Cerebellar cortex (tissue), 1 donor: ENCODE results near the gene CACNA1I.
A peak's percentile ranks its signal among the peaks of the same experiment; 100 is the strongest.

Source experiments
- DNase-seq: peaks from one replicate; pipeline ENCODE4 v3.0.0-alpha.2; 2015; ENCODE audit warnings: low spot score

CACNA1I gene

GRCh38 chr22:39625569-39626537 is 55.3 kb downstream of the CACNA1I start:
- DNase-seq: no peak

- DNase-seq: no peak
Observed at GRCh38 chr22:39627208-39627607, 56.7 kb downstream of the CACNA1I start.

GRCh38 chr22:39627865-39628562 is 57.5 kb downstream of the CACNA1I start:
- DNase-seq: no peak

- DNase-seq: peak; percentile 65
Observed at GRCh38 chr22:39628563-39629080, 58.1 kb downstream of the CACNA1I start.

GRCh38 chr22:39629851-39630250 is 59.3 kb downstream of the CACNA1I start:
- no peak for DNase-seq

- no peak for DNase-seq
Observed at GRCh38 chr22:39630721-39631120, 60.2 kb downstream of the CACNA1I start.

- no peak for DNase-seq
Observed at GRCh38 chr22:39631381-39632286, 61.1 kb downstream of the CACNA1I start.

- no peak for DNase-seq
Observed at GRCh38 chr22:39634530-39635405, 64.2 kb downstream of the CACNA1I start.

GRCh38 chr22:39635719-39636118 is 65.2 kb downstream of the CACNA1I start:
- DNase-seq: no peak

- DNase-seq: no peak
Observed at GRCh38 chr22:39638958-39639357, 68.4 kb downstream of the CACNA1I start.

- no peak for DNase-seq
Observed at GRCh38 chr22:39641660-39642310, 71.2 kb downstream of the CACNA1I start.

GRCh38 chr22:39643311-39644083 is 72.9 kb downstream of the CACNA1I start:
- no peak for DNase-seq

- DNase-seq: no peak
Observed at GRCh38 chr22:39645532-39645931, 75.0 kb downstream of the CACNA1I start.

- DNase-seq: peak; percentile 10
Observed at GRCh38 chr22:39646398-39647063, 76.0 kb downstream of the CACNA1I start.

- no peak for DNase-seq
Observed at GRCh38 chr22:39647836-39648629, 77.5 kb downstream of the CACNA1I start.

GRCh38 chr22:39648630-39648950 is 78.0 kb downstream of the CACNA1I start:
- no peak for DNase-seq

GRCh38 chr22:39649500-39650089 is 79.0 kb downstream of the CACNA1I start:
- no peak for DNase-seq
